ENCODE results near the gene IGF2.
A peak's percentile ranks its signal among the peaks of the same experiment; 100 is the strongest.

Gene IGF2

DNA sequence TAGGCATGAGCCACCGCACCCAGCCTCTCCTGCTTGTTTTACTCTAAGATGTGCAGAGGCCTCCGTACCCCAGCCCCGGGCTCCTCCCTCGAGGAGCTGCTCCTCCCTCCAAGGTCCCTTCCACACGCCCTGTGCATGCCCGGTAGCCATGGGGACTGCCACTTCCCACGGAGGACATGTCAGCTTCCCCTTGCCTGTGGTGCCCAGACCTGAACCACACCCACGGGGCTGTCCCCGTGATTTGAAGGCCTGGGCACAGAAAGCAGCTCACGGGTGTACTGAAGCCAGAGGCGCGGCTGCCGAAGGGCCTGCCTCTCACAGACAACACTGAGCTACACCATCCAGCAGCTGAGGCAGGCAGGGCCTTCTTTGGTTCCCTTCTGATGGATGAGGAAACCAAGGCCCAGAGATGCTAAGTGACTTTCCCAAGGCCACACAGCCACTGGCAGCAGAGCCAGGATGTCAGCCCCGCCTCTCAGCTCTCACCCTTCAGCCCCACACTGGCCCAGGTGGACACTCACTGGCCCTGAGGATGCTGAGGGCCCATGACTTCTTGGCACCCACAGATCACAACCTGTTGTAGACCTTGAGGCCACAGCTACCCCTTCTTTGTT lies 14.5 kb upstream of the IGF2 start:
- DNase-seq = no peak

DNA sequence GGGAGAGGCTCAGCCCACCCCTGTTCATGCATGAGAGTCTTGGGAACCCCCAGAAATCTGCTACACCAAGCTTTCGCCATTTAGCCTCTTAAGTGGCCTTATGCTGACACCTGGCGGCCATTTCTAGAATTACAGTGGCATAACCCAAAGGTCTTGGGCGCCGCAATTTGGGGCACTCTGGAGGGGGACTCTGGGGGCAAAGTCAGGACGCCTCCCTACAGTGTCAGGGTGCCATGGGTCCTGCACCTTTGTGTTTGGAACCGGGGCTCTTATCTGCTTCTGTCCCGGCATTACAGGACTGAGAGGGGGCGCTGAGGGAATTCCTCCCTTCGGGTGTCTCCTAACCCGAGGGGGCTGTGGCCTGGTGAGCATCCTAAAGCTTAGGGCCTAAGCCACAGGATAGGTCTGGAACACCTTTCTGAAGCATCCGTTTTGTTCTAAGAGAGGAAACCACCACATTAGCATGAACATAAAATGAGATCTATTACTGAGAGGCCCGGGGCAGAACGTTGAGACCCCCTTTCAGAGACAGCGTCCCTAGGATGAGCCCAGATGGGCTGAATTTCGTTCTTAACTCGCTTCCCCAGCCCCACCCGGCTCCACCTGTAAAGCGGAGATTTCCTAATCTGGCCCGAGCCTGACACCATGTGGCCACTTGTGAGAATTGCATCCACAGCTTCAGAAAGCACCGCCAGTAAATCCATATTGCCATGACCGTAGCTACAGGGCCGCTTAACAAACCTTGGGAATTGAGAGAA lies 12.5 kb upstream of the IGF2 start:
- peak; percentile 83 to 85 for DNase-seq

DNA sequence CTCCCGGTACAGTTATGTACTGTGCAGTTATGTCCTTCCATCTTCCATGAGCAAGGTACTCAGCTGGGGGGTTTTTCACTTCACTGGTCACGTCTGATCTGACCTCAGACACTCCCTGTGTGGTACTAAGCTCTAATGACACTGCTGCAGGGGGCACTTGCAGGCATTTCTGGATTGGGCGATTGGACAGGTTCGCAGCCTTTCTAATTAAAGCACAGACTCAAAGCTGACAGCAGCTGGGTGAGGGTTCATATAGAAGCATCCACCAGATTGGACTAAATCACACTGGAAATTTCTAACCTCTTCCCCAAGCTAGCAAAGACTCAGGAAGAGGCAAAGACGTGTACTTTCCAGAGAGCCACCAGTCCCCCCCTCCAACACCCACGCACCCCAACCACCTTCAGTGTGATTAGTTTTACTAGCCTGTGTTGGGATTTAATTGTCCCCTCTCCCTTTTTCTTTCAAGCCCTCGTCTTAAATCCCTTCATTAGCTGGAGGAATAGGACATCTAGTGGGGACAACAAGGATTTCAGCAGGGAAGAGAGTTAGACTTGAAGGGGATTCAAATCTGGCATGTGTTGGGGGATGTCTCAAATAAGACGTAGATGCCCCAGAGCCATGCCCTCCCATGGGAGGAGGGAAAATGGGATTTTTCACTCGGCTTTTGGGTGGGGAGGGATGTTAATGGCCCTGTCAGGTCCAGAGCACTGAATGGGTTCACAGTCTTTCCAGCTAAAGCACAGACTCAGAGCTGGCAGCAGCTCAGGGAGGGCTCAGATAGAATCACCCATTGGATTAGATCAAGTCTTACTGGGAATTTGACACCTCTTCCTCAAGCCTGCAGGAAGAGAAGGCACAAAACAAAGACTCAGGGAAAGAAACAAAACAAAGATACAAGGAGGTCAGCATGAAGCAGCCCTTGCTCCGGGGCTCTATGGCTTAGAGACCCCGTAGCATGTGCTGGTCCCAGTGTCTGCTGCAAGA lies 11.0 kb upstream of the IGF2 start:
- no peak for DNase-seq

DNA sequence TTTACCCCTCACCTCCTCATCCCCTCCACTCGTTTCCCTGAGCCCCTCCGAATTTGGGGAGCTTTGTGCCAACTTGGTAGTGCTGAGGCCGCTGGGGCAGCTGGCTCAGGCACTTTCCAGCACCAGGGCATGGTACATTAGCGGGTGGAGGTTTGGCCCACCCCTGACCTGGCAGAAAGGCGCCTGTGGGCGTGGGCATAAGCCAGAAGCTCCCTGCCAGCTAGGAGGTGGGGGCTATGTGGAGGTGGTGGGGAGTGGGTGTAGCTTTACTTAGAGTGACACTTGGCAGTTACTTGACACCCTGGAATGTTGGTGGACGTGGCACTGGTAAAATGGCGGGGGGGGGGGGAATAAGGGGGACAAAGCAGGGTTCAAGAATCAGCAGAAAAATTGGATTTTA lies 10.3 kb upstream of the IGF2 start:
- DNase-seq = no peak

DNA sequence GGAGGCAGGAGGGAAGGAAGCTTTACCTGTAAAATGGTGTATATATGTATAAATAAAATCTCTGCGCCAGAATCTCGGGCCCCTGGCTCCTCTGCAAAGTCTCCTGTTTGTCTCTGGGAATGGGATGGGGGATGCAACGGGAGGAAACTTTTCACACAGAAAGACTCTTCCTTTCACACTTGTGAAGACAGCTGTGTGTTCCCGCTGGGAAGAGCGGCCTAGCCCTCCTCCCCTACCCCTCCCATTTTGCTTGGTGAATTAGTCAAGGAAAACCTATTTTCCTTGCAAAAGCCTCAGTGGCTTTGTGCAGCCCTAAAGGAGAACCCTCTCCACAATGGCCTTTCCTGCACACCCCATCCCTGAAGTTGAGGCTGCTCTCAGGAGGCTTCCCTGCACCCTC lies 9.4 kb upstream of the IGF2 start:
- DNase-seq = no peak

DNA sequence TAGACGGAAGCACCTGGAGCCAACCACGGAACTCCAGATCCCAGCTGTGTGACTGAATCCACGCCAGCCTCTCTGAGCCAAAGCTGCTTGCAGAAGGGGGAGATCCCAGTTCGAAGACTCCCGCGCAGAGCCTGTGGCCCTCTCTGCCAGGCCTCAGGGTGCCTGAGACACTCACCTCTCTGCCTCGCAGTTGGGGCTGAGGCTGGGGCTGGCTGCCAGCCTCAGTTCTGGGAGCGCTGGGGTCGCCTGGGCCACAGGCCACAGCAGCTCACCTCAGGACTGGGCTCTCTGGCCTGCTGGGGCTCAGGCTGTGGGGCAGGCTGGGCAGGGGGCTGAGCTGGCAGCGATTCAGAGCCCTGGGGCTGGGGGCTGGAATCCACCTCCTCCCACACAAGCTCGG lies 8.2 kb upstream of the IGF2 start:
- DNase-seq = no peak

DNA sequence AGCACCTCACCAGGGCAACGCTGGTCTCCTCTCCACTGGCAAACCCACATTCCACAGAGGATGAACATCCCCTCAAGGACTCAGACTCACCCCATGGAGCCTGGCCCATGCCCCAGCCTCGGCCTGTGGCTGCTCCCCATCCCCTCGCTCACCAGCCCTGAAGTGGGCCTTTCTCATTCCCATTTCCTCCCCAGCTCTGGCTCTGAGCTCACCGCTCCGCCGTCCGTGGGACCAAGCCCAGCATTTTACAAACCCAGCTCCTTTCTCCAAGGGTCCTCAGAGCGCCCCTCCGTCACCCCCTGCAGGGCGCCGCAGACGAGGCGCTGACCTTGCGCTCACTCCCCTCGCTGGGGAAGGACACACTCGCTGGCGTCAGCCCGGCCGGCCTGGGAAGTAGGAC lies 6.9 kb upstream of the IGF2 start:
- DNase-seq = no peak

DNA sequence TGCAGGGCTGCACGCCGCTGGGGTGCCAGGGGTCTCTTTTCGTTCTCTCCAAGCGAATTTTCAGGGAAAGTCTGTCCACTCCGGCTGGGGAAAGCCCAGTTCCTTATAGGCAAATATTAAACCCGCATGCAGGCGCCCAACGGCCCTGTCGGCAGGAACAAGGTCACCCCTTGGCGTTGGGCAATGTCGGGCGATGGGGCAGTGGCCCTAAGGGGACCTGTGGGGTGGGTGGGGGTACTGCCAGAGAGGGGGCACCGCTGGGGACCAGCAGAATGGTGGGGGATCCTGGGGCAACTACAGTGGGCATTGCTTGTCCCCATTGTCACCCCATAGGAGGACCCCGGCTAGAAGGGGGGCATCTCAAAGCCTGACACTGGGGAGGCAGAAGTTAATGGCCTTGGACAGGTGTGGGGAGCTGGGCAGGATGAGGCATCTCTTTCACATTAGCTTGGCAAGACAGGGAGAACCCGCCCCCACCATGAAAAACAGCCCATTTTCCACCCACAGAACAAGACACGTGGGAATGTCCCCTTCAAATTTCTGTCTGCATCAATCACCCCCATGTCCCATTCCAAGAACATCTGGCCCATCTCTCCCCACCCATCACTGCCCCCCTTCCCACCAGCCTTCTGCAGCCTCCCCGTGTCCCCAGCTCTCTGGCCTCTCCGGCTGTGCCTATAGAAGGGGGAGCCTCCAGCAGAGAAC lies 5.5 kb upstream of the IGF2 start:
- DNase-seq = no peak

DNA sequence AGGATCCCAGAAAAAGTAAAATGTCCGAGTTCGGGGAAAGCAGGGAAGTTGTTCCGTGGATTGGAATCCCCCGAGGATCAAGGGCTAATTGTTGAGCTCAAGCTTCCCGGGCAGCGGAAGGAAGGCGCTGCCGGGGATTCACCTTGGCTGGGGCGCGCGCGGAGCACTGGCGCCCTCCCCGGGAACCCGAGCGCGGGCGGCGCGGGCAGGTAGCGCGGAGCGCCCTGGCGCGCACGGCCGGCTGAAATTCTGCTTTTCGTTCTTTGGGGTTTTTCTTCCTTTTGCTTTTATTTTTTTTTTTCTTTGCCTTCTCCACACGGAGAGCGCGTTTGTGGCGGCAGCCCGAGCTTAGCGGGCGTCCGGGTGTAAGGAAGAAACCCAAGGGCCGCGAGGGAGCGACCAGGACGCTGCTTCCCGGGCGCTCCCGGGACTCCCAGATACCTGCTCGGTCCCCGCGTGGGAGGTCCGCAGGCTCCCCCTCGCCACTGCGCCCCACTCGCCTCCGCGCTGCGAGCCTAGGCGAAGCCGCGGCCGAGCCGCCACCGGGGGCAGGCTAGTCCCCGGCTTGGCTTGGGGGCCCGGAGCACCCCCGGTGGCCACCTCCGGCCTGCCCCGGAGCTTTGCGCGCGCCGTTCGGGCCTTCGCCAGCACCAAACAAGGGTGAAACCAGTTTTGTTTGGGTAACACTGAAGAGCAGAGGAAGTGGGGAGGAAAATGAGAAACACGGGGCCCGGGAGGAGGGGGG lies 4.8 kb upstream of the IGF2 start:
- peak in 1 of 2 donors; percentile 49 for DNase-seq

DNA sequence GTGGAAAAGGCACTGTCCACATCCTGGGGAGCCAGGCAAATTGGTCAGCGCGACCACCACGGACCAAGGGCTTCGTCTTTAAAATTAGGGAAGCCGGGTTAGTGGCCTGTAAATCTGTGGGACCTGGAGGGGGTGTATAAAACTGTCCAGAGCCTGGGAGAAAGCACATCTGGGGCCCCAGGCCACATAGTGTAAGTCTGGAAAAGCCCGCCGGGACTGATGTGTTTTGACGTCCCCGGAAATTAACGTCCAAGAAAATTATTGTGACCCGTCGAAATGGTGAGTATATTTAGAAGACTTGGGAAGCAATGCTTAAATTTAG lies 4.2 kb upstream of the IGF2 start:
- no peak for DNase-seq

DNA sequence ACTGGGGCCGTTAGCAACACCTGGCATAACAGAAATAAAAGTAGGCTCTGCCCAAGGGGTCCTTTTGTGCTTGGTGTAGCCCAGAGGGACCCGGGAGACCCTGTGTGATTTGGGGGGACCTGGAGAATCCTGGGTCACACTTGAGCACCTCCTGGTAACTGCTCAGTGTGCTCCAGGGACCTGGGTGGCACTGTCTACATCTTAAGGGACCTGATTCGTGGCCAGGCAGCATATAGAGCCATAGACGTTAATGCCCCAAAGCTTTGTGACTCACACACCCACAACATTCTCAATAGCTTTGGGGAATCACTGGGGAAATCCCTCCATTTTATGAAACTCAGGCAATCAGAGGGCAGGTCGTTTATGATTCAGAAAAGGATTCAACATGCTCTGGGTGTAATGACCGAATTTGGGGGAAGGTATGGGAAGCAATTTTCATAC lies 3.6 kb upstream of the IGF2 start:
- DNase-seq = peak; percentile 43 to 66

DNA sequence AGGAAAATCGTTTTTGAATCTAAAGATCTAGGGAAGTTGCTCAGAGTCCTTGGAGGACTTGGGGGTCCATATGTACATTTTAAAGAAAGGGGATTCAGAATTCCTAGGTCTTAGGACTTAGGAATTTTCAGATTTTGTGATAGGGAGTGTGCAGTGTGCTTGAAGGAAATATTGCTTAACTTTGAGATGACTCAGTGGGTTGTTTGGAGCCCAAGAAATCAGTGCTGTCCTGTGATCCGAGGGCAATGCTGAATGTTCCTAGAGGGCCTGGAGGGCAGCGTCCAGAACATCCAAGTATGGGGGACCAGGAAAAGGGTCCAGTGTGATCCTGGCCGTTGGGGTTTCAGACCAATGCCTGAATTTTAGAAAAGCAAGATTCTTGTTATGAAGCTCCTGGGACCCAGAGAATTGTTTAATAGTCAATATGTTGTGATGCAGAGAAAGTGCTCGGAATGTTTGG lies 3.1 kb upstream of the IGF2 start:
- DNase-seq = no peak

DNA sequence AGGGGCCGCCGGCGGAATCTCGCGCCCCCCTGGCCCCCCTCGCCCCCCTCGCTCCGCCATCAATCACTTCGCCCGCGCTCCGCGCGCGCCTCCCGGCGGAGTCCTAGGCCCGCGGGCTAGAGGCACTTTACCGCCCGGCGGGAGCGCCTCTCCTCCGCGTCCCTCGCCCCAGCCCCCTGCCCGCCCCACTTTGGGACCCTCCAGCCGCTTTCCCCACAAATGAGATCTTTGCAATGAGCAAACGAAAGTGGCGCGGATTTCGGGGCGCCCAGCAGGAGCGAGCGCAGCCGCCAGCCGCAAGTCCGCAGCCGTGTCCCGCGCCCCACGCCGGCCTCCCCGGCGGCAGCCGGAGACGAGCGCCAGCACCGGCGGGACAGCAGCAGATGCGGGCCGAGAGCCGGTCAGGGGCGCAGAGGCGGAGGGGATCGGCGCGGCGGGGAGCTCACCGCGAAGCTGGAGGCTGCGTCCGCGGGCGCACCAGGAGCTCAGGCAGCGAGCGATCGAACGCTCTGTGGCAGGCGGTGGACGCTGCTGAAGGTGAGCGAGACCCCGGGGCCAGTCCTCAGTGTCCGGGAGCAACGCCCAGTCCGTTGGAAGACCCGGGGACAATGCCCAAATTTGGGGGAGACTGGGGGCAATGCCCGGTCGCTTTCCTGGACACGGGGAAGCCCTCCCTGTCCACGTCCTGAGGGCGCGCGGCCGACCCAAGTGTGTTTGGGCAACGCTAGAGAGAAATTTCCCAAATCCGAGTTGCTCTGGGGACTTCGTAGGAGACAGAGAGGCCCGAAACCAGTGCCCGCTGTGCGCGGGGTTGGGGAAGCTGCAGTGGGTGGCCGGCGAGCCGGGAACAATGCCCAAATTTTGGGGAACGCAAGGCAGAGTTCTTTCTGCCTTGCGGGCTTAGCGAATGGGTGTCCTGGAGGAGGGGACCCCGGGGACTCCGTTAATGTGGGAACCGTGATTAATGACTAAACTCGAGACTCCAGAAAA lies 1.5 kb upstream of the IGF2 start:
- DNase-seq = no peak

DNA sequence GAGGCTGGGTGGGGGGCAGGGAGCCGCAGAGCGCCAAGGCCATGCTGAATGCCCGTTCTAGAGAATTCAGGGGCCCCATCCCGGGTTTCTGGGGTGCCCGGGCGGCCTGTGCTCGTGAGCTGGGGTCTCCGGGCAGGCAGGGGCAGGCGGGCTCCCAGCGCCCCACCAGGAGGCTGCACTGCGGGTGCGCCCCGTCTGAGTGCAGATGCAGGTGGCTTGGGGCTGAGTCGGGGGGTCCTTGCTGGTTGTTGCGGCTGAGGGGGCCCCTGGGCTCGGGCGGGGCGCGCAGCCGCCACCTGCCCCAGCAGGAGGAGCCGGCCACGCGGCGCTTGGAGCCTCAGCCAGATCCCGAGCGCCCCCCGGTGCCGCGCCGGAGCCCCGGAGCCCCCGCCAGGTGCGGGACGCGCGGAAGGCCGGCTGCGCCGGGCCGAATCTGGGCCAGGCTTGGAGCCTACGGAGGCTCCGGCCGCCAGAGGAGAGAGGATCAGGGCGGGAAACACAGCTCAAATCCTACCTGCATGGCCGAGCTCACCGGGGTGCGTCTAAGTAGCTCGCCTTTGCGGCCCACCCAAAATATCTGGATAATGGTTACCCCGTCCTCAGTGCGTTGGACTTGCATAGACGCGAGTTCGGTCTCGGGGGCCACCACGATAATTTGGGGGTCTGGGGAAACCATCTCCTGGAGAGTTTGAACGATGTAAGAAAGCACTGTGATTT lies 590 bp upstream of the IGF2 start:
- no peak for DNase-seq

DNA sequence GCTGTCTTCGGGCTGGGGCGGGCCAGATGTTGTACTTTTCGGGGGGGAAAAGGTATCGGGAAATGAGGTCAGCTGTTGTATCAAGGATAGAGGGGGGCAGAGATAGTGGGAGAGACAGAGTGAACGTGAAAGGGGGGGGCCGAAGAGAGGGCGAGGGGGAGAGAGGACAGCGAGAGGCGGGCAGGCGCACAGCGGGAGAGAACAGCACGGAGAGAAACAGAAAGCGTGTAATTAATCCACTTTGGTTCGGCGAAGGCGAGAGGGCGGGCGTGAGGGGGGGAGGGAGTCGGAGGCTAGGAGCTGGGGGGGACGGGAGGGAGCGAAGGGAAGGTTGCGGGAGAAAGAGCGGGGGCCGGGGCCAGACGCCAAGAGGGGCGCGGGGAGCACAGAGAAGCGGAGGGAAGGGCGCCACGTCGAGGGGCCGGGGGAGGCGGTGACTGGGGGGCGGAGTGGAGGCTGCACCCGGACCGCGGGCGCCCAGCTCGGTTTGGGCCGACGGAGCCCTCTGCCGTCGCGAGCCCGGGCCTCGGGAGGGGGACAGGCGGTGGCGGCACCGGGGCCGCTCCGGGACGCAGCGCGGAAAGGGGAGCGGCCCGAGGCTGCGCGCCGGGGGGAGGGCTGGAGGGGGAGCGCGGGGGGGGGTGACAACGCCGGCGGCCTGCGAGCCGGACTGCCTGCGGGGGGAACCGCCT lies 612 bp downstream of the IGF2 start:
- no peak for DNase-seq

DNA sequence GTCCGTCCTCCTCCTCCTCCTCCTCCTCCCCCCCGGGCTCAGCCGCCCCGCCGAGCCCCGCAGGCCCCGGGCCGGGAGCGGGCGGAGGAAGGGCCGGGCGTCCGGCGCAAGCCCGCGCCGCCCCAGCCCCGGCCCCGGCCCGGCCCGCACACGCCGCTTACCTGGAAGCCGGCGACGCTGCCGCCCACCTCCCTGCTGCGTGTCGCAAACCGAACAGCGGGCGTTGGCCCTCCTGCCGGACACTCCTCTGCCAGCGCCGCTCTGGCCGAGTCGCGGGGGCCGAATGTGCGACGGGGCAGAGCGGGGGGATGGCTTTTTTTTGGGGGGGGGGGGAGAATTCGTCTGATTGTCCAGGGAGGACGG lies 1.1 kb downstream of the IGF2 start:
- DNase-seq = no peak

DNA sequence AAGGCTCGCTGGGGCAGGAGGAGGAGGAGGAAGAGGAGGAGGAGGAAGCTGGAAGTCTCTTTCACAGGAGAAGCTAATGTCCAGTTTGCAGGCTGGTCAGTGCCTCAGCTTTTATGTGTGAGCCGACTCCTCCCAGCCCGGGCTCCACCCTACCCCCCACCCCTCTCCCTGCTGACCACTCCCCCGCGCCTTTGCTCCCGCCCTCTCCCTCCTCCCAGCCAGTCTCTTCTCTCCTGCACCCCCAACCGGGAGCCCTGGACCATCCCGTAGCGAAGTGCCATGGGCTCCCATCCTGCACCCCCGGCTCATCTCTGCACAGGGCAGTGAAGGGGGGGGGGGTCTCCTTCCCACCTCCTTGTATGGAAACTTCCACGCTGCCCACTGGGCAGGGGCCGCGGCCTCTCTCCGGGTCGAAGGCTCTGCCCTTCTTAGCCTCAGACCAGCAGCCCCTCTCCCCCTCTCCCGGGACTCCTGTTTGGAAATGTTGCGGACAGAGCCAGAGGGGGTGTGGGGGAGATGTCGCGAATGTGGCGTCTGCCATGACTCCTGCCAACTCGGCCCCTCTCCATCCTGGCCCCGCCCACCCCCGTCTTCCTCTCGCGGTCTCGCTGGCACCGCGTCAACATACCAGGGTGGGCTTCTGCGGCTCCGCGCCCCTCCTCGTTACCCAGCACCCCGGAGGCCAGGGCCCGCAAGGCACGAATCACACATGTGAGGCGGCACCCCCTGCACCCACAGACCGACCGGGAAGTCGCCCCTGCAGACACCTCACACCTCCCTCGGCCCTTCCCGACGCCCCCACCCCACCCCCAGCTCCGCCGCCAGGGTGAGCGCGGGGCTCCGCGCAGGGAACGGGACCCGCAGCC lies 1.8 kb downstream of the IGF2 start:
- DNase-seq = no peak

DNA sequence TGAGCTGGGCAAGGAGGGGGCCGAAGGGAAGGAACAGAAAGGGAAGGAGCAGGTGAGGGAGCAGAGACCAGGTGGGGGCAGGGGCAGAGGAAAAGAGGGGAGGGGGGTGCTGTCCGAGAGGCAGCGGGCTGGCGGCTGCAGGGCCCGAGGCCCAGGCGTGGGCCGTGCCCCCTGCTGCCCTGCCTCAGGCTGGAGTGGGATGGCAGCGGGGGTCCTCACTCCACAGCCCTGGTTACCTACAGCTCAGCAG lies 2.3 kb downstream of the IGF2 start:
- DNase-seq = no peak

Measured in stimulated activated CD4-positive, alpha-beta T cell treated with anti-CD3 and anti-CD28 coated beads, Interleukin-2, amount 100 ng/mL, for 24 hours (primary cell).